HS-27A (cell line): ENCODE data around the gene CYB5A.

ENCODE experiments used
- DNase-seq: peaks from one replicate; pipeline ENCODE4 v3.0.0-alpha.2; 2012; ENCODE audit warnings: low read depth, missing footprints

CYB5A gene

GRCh38 chr18:74277296-74277695 is 14.5 kb downstream of the CYB5A start:
- no peak for DNase-seq

DNA sequence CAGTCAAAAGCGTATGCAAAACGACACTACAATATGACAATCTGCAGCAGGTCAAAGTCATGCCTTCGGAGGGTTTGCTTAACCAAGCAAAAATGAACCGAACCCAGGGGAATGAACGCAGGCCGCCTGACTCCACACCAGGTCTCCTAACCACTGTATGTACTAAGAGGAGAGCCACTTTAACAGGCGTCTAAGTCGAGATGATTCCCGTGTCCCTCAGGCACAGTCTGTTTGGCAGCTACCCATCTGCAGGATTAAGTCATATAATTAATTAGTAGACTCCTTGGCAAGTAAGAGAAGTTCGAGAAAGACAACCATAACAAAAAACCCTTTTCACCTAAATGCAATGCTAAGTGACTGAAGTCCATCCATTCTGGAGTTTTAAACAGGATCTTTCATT is 15.2 kb downstream of the CYB5A start:
- DNase-seq, result no peak

GRCh38 chr18:74275736-74276135 is 16.0 kb downstream of the CYB5A start:
- DNase-seq, result no peak

DNA sequence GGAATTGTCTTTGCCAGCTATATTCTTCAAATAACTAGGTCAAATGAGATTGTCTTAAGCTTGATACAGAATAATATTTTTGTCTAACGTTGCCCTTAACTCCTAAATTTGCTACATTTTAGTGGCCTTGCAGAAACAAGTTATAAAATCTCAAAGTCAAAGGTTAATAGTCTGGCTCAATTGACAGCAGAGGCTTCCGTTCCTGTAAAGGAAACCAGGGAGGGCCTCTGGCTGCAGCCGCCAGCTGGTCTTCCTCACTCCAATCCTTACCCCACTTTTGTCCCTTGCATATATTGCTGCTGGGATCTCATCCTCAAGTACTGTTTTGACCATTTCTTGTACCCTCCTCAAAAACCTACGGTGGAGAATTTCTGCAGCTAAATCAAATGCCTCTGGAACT is 17.1 kb downstream of the CYB5A start:
- no peak for DNase-seq

DNA sequence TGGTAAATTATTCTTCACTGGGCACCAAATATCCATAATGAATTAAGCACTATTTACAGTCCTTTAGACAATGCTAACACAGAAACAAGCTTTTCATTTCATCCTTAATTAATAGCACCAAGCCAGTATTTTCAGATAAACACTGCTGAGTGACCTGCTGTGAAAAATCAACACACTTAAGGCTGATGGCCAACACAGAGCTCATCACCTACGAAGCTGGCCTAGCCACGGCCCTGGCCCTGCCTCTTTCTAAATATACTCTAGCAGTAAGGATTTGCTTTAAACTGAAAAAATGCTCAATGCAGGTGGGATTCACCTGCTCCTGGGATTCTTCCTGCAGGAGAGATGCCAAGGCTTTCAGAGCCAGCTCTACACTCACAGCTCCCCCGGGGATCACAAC is 18.4 kb downstream of the CYB5A start:
- DNase-seq, result no peak

DNA sequence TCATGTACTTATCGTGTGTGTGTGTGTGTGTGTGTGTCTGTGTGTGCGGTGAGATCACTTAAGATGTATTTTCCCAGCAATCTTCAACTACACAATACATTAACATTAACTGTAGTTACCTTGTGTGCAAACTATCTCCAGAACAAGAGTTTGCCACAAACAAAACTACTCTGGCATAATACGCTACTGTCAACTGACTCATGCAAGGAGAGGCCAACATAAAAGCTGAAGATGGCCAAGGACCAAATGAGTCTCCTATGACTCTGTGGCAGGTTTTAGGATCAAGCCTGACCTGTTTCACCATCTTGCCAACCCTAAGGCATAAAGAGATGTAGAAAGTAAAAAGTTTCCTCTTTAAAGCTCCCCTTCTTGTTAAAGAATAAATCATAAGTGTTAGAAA is 20.1 kb downstream of the CYB5A start:
- DNase-seq, result no peak

DNA sequence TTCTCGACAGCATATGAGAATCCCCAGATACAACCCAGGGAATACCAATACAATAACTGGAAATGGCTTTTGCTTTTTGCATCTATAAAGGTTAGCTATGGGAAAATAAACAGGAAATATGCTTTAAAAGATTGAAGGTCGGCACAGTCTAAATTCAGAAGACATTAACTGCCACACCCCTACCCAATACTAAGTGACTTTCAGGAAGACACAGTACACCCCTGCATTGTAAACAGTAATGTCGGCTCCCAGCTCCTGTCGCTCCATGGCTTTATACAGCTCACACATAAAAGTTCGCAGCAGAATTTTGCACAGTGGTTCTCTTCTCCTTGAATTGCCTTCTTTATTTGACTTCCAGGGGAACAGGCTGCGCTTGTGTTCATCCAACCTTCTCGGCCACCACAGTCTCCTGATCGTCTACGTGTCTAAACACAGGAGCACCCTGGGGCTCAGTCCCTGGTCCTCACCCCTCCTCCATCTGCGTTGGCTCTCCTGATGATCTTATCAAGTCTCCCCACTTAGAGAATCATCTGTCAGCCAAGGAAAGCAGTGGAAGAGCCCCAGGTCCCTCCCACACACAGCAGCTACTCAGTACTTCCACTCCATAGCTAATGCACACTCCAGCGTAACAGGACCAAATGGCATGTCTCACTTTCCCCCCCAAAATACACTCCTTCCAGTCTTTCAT is 22.7 kb downstream of the CYB5A start:
- no peak for DNase-seq

DNA sequence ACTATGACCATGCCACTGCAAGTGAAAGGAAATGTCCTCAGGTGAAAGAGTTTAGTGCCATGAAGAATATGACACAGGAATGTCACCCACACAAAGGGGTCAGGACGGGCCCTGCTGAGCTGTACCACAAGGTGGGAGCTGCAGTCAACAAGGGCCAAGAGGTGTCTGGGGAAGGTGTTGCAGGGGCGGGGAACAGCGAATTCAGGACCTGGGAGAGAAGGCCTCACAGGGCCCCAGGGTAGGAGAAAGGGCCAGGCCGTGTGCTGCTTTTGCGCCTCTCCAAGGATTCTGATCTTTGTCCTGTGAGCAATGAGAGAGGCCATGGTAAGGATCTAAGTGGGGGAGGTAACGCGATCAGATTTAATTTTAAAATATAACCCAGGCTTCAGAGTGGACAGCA is 23.6 kb downstream of the CYB5A start:
- no peak for DNase-seq

- DNase-seq, result no peak
These were observed 25.6 kb downstream of the CYB5A start for GRCh38 chr18:74266161-74266560.

- no peak for DNase-seq
These were observed 26.1 kb downstream of the CYB5A start for GRCh38 chr18:74265546-74266098.

DNA sequence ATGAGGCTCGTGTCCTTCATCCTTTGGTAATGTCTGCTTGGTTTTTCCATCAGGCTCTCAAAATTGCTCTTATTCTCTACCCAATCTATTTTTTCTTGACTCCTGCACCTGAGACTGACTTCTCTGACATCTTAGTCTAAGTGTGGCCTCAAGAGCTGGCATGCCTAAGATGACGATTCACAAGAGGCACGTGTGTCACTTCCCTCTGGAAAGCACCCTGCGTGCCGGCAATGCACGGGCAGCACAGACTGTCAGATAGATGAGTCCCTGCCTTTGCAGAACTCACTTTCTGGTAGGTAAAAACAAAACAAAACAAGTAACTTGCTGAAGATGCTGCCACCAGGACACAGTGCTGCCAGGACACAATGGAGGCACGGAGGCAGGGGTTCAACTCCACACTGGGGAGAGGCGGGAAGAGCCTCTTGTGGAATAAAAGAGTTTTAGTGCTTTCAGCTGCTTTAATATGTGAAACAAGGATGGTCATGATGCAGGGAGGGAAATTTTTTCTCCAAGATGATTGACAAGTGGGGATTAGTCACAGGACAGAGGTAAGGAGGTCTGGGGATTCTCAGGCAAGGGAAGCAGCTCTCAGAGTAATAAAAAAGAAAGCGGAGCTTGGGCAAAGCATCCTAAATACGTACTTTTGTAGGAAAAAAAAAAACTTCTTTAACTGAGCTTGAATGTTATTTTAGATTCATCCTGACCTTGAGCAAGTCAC is 27.3 kb downstream of the CYB5A start:
- DNase-seq, result no peak

DNA sequence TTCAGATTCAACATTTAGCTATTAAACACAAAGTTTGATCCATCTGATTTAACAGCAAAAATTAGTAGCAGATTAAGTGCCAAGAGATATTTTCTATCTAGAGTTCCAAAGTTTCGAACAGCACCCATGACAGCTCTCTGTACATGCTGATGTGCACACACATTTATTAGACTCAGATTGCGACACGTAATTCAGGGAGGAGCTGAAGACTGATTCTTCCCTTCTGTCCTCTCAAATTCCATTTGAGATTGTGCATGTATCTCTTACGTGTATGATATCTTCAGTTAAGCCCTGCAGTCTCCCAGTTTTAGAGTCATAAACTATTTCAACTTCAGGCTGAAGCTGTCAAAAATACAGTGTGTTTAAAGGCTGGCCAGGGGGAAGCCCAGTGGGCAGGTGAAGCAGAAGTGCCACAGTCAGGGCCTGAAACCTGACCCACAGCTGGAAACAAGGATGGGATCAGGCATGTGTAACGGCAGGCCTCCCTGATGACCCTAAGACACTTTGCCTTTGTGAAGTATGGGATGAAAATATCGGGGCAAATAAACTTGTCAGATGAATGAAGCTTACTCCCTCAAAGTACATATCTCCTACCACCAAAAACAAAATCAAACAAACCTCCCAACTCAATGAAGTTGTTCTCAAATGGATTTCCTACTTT is 30.6 kb downstream of the CYB5A start:
- no peak for DNase-seq

DNA sequence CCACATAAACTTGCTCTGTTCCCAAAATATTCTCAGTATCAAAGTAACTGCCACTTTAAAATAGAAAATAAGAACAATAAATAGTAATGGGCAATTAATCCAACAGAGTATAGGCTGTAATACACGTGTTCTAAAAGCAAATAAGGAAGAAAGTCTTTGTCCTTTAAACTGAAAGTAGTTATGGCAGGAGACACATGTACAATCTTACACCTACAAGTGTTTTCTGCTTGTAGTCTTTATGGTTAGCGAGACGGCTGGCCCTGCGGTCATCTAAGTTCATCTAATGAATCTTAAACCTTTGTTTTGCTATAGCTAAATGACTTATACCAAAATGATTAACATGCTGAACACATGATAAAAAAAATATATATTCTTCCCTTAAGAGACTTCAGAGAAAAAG is 32.4 kb downstream of the CYB5A start:
- DNase-seq, result no peak

GRCh38 chr18:74257083-74257482 is 34.7 kb downstream of the CYB5A start:
- no peak for DNase-seq

DNA sequence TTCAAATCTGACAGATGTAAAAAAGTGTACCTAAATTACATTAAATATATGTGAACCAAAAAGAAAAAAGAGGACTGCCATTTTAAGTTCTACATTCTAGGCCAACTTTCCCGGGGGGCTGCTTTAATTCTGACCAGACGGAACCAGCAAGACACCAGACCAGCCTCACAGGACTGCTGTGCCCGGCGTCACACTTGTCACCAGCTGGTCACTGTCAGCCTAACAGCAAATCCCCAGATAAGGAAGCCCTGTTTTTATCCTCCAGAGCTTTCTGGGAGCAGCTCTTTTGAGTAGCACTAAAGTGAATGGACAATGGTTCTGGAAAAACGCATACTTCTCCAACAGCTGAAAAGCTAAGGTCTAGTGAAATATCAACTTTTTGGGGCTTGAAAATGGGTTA is 35.6 kb downstream of the CYB5A start:
- no peak for DNase-seq

- no peak for DNase-seq
These were observed 36.6 kb downstream of the CYB5A start for GRCh38 chr18:74255131-74255616.

- DNase-seq, result no peak
These were observed 39.7 kb downstream of the CYB5A start for GRCh38 chr18:74252039-74252395.

DNA sequence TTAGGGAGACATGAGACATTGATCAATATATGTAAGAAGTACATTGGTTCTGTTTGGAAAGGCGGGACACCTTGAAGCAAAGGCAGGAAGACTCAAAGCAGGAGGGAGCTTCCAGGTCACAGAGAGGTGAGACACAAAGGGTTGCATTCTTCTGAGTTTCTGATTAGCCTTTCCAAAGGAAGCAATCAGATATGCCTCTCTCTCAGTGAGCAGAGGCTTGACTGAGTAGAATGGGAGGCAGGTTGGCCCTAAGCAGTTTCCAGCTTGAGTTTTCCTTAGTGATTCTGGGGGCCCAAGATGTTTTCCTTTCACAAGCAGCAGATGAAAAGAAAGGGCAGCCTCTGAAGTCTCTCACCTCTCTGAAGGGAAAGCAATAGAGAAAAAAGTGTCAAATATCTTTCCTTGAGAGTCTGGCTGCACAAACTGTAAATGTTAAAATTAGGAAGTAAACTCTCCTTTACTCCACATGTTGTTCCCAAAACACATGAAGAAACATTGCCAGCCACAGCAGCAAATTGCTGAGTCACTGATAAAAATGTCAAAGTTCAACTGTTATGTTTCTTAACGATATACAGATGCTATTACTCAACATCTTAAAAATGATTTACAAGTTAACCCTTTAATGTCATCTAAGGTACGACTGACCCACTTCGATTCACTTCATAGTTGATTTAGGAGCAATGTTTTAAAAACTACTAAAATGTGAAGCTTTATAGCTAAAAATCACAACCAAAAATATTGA is 40.3 kb downstream of the CYB5A start:
- DNase-seq, result no peak

- no peak for DNase-seq
These were observed 41.6 kb downstream of the CYB5A start for GRCh38 chr18:74250131-74250530.

DNA sequence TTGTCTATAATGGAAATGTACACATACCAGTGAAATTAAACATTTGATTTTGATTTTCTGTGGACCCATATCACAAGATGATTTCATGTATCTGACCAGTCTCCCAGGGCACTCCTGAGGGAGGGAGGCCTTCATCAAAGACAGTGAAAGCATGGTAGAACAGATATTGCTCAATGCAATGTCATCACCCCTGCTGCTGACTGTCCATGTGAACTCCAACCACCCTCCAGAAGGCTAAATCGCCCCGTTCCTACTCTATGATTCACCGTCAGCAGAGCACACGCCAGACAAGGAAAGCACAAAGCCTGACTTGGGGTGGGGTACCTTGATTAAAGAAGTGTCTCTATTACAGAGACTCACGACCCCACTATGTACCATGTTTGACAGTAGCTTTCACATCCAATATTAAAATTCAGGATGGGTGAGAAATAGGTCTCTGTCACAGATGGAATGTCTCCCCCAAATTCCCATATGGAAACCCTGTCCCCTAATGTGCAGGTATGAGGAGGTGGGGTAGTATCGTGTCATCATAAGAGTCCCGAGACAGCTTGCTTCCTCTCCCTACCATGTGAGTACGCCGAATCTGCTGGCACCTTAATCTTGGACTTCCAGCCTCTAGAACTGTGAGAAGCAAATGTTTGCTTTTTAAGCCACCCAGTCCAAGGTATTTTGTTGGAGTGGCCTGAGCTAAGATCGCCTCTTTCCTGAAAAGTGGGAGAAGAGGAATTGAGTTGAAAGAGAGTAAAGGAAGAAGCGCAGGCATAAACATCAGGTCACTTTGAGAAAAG is 42.4 kb downstream of the CYB5A start:
- no peak for DNase-seq

DNA sequence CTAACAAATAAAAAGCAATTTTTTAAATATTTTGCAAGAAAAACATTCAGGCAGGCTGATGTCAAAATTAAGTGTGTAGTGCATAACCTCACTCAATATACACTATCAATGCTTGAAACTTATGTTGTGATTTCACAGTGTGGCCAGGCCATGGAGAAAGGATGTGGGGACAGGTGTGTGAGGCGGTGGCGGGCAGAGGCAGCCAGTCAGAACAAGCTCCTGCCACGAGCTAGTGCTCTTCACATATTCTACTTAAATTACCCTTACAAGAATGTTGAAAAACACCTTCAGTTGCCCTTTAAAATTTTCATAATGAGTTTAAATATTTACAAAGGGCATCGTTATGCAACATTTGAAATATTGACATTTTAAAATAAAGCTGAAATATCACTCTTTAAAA is 43.2 kb downstream of the CYB5A start:
- DNase-seq, result no peak

- no peak for DNase-seq
These were observed 43.6 kb downstream of the CYB5A start for GRCh38 chr18:74248189-74248588.
